HEK293T (cell line): ENCODE measurements around the gene CFAP92.

ENCODE experiments used
- ARNT ChIP-seq: fragments of 450-650 bp; IDR thresholded peaks from 2 replicates; pipeline ENCODE4 v1.6.1; 2017; ENCODE audit warnings: mild to moderate bottlenecking
- BHLHE40 ChIP-seq: fragments of 450-650 bp; IDR thresholded peaks from 2 replicates; pipeline ENCODE4 v1.6.1; 2016; ENCODE audit warnings: mild to moderate bottlenecking, moderate library complexity, borderline replicate concordance
- CTBP1 ChIP-seq: fragments of 450-650 bp; IDR thresholded peaks from 2 replicates; pipeline ENCODE4 v1.6.1; 2016; ENCODE audit warnings: borderline replicate concordance
- ELF4 ChIP-seq: fragments of 450-650 bp; IDR thresholded peaks from 2 replicates; pipeline ENCODE4 v1.6.1; 2017; ENCODE audit warnings: antibody characterized with exemption
- FOXA1 ChIP-seq: fragments of 450-650 bp; IDR thresholded peaks from 2 replicates; pipeline ENCODE4 v1.6.1; 2016; ENCODE audit warnings: mild to moderate bottlenecking
- FOXK2 ChIP-seq: fragments of 450-650 bp; IDR thresholded peaks from 2 replicates; pipeline ENCODE4 v1.6.1; 2016; ENCODE audit warnings: mild to moderate bottlenecking
- FOXM1 ChIP-seq: fragments of 450-650 bp; IDR thresholded peaks from 2 replicates; pipeline ENCODE4 v1.6.1; 2017; ENCODE audit warnings: mild to moderate bottlenecking, borderline replicate concordance
- HDGF ChIP-seq: fragments of 450-650 bp; IDR thresholded peaks from 2 replicates; pipeline ENCODE4 v1.6.1; 2017; ENCODE audit warnings: antibody characterized with exemption, borderline replicate concordance
- LEF1 ChIP-seq: fragments of 450-650 bp; IDR thresholded peaks from 2 replicates; pipeline ENCODE4 v1.6.1; 2017; ENCODE audit warnings: mild to moderate bottlenecking, borderline replicate concordance
- PKNOX1 ChIP-seq: fragments of 450-650 bp; IDR thresholded peaks from 2 replicates; pipeline ENCODE4 v1.6.1; 2016
- SP1 ChIP-seq: fragments of 450-650 bp; IDR thresholded peaks from 2 replicates; pipeline ENCODE4 v1.6.1; 2017
- ZNF384 ChIP-seq: fragments of 450-650 bp; IDR thresholded peaks from 2 replicates; pipeline ENCODE4 v1.6.1; 2016

GRCh38 chr3:128945878-128946175 lies 48.0 kb downstream of the CFAP92 start:
- TF ChIP-seq ZNF384 (no peak), HDGF (no peak), FOXK2 (no peak), FOXA1 (no peak), ELF4 (no peak), SP1 (no peak), PKNOX1 (no peak), CTBP1 (no peak), FOXM1 (no peak), LEF1 (no peak), BHLHE40 (no peak), ARNT (no peak)
